ENCODE measurements around the gene ATG10.
"Not testable (repeated sequence)": the region's sequence is repeated elsewhere in the genome, so short reads cannot be mapped to it uniquely, and the experiment has no call there.

Gene ATG10

DNA sequence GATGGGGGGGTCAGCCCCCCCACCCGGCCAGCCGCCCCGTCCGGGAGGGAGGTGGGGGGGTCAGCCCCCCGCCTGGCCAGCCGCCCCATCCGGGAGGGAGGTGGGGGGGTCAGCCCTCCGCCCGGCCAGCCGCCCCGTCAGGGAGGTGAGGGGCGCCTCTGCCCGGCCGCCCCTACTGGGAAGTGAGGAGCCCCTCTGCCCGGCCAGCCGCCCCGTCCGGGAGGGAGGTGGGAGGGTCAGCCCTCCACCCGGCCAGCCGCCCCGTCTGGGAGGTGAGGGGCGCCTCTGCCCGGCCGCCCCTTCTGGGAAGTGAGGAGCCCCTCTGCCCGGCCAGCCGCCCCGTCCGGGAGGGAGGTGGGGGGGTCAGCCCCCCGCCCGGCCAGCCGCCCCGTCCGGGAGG is 168.0 kb downstream of the ATG10 start:
- DNase-seq: not testable (repeated sequence)

- DNase-seq: no peak
These were observed 170.5 kb downstream of the ATG10 start for GRCh38 chr5:82142217-82142841.

DNA sequence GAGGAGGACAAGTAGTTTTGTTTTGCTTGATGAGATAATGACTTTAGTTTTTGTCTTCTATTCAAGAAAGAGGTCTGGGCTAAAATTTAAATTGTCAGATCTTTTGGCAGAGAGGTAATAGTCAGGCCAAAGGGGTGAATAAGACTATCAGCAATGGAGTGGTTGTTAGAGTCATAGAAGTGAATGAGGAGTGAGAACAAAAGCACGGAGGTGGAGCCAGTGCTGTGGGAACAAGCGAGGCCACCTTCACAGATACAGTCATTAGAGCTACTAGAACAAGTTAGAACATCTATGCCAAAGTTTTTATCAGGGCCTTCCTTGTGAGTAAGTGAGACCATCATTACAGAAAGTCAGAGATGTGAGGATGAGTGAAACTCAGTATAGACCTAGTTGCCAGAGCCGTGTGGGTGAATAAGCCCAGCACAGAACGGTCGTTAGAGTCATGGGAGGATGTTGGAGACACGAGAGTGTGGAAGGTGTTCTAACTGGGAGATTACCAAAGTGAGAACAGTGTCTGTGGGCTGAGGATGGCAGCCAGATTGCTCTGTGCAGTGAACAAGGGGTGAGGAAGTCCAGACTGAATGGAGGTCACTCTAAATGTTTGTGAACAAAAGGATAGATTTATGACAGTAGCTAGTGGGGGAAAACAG is 171.2 kb downstream of the ATG10 start:
- DNase-seq: no peak

DNA sequence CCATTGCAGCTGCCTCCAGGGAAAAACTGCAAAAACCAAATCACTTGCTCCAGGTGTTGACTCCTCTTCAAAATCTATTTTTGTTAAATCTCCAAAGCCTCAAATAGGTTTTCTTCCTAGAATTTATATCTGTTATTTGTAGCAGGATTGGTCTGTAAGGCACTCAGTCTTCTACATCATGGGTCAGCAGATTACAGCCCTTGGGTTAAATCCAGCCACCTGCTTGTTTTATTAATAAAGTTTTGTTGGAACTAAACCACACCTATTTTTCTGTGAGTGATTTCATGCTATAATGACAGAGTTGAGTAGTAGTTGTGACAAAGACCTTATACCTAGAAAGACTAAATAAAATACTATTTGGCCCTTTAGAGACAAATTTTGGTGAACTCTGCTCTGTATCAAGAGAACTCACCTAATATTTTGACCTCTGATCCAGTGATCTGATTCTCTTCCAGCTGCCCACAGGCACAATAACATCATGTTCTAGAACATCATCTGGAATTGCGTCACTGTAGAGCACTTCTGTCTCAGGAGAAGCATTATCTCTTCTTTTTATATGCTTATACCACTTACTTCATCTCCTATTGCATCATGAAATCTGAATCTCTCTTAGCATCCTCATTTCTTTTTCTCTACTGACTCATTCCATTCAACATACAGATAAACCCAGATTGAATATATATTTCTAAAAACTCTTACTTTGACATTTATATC is 176.2 kb downstream of the ATG10 start:
- no peak for DNase-seq

DNA sequence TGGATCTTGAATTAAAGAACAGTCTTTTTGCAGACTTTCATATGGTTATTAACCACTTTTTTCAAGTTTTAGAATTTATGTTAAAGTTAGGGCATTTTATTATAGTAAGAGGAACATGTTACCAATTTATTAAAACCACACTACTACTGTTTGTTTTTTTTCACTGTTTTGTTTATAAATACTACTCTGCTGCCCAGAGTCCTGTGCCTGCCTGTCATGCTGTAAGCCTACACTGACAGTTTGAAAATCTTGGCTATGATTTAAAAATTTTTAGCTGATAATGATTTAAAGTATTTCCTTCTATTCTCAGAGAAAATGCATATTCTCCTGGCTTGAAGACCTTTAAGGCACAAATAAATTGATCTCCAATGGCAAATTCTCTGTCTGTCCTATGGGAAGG is 177.6 kb downstream of the ATG10 start:
- no peak for DNase-seq

GRCh38 chr5:82150559-82150958 is 178.7 kb downstream of the ATG10 start:
- DNase-seq: no peak

DNA sequence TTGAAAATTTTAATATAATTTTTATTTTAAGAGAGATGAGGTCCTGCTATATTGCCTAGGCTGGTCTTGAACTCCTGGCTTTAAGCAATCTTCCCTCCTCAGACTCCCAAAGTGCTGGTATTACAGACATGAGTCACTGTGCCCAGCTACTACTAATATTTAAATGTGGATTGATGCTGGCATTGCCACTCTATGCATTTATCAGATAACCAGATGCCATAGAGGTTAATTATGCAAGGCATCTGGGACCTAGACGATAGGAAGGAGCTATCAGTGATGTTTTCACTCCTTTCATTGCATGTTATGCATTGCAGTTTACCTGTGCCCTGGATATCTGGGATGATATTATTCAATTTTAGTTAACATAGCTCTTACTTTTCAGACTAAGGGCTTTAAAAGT is 179.4 kb downstream of the ATG10 start:
- no peak for DNase-seq

DNA sequence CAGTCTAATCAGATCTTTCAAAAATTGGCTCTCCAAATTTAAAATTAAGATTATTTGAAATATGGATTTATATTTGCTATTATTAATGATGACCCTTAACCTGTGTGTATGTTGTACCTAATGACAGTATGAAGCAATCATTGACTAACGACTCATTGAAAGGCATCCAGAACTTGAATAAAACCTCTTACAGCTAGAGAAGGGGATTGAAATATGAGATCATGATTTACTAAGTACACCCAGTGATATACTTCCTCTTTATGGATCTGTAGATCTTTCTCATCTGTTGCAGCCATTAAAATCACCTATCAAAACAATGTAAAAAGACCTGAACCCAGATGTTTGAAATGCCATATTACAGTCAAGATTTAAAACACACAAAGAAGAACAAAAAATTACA is 179.8 kb downstream of the ATG10 start:
- DNase-seq: no peak

DNA sequence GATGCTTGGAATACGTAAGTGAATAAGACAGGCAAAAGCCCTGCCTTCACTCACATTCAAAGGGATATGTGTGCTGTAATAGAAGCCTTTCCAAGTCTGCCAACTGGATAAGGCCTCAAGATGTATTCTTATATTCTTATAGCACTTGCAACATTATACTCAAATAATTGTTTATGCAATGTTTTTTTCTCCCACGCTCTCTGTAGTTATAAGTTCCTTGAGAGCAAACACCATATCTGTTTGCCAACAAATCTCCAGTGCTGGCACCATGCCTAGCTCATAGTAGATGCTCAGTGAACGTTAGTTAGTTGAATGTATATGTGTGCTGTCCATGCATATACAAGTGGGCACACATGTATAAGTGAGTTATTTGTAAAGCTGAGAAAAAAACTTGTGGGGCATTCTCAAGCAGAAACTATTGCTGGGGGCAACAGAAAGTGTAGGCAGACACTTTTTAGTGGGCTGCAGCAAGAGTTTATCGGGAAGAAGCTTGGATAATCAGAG is 181.2 kb downstream of the ATG10 start:
- DNase-seq: no peak

- DNase-seq: no peak
These were observed 183.0 kb downstream of the ATG10 start for GRCh38 chr5:82154776-82155175.

DNA sequence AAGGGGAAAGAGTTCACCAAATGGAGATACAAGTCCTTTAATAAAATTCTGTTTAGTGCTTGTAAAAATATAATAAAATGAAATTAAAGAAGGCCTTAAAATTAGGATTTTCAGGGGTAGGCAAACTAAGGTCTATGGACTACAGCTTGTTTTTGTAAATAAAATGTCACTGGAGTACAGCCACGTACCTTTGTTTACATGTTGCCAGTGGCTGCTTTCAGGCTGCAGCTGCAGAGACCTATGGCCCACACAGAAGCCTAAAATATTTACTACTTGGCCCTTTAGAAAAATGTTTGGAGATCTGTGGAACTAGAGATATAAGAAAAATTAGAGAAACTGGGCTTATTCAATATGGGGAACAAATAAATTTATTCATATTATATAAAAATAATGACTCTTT is 183.5 kb downstream of the ATG10 start:
- no peak for DNase-seq

GRCh38 chr5:82156874-82157273 is 185.1 kb downstream of the ATG10 start:
- no peak for DNase-seq

DNA sequence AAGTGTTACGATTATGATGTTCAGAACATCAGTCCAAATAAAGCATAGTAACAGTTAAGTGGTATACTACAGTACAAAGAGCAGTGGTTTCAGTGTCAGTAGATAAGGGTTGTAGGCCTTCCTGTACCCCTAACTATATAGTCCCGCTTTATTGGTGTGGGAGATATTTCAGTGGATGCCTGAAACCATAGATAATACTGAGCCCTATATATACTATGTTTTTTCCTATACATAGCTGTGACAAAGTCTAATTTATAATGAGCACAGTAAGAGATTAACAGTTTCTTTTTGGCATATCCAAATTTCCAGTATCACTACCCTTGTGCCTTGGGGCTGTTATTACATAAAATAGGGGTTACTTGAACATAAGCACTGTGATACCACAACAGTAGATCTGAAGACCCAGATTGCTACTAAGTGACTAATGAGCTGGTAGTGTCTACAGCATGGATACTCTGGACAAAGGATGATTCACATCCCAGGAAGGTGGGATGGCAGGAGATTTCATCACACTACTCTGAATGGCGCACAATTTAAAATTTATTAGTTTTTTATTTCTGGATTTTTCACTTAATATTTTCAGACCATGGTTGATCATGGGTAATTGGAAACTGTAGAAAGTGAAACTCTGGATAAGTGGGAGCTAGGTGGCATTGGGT is 187.1 kb downstream of the ATG10 start:
- DNase-seq: no peak

- no peak for DNase-seq
These were observed 189.1 kb downstream of the ATG10 start for GRCh38 chr5:82160948-82161347.

DNA sequence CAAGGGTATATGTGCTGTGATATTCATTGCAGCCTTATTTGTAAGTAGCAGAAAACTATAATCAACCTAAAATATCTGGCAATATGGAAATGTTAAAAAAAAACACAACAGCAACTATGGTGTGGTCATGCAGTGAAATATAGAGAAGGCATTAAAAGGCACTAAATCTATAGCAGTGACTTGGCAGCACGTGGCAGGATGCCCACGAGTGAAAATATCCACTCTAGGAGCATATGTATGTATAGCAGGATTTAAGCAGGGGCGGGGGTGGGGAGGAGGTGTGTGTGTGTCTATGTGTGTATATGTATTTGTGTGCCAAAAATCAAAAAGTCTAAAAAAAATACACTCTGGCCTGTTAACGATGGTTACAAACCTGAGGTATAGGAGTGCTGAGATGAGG is 190.8 kb downstream of the ATG10 start:
- DNase-seq: no peak

GRCh38 chr5:82163452-82164175 is 191.8 kb downstream of the ATG10 start:
- no peak for DNase-seq

- DNase-seq: no peak
These were observed 192.6 kb downstream of the ATG10 start for GRCh38 chr5:82164176-82164976.

- no peak for DNase-seq
These were observed 193.3 kb downstream of the ATG10 start for GRCh38 chr5:82164977-82165713.

- DNase-seq: peak; percentile 30
These were observed 194.1 kb downstream of the ATG10 start for GRCh38 chr5:82165740-82166530.

- no peak for DNase-seq
These were observed 195.6 kb downstream of the ATG10 start for GRCh38 chr5:82167372-82167935.
